ENCODE data around the gene FSTL4. TPM values are rescaled to one million over a fixed set of nuclear protein-coding genes. Genes with fewer than 3 reads are reported as not detected.

The FSTL4 gene
- total and polyA plus RNA-seq, 2 of the 13 experiments (the other 11 are each of a cell fraction or from before 2014, with no cell fraction given), result 2.1 to 3.0 TPM

GRCh38 chr5:133524666-133525065 lies 87.7 kb downstream of the FSTL4 start:
- Histone ChIP-seq H2AFZ (ENCODE audit: low read length) (no peak overlapping the region), H3K4me1 (ENCODE audit: insufficient read depth, low read length) (no peaks in the 10 kb centered on the region), H4K20me1 (ENCODE audit: insufficient read depth, low read length) (no peaks in the 10 kb centered on the region), H3K9me3 (ENCODE audit: low read length) (no peaks in the 10 kb centered on the region), H3K27me3 (ENCODE audit: control insufficient read depth in 1 of 2, insufficient read depth in 2 of 2, low read length in 2 of 2) (peaks cover 2 to 3% of the 10 kb centered on the region in 2 experiments; a peak in 2 of 5 replicates), H3K4me3 (replicated peaks in 1 of 3; ENCODE audit: insufficient read depth in 1 of 3, low read depth in 2 of 3, low read length in 3 of 3) (no peak overlapping the region), H3K9ac (ENCODE audit: insufficient read depth, low read depth, low read length) (no peak overlapping the region), H3K27ac (ENCODE audit: extremely low read length, insufficient read depth, low read length) (no peak overlapping the region), H3K79me2 (ENCODE audit: insufficient read depth, low read length) (no peaks in the 10 kb centered on the region), H3K4me2 (ENCODE audit: low read depth, low read length) (no peak overlapping the region), H3K36me3 (replicated peaks in 1 of 2; ENCODE audit: control insufficient read depth in 1 of 2, insufficient read depth in 2 of 2, low read length in 2 of 2) (no peaks in the 10 kb centered on the region)
- TF ChIP-seq MBNL3 (CRISPR knock-in tag; conservative IDR thresholded peaks at IDR 0.05) (no peak), SKI (IDR thresholded peaks at IDR 0.05; ENCODE audit: partially characterized antibody) (no peak), NCOA2 (CRISPR knock-in tag; IDR thresholded peaks at IDR 0.05) (no peak), ZNF772 (CRISPR knock-in tag; IDR thresholded peaks at IDR 0.05) (no peak)
- TF ChIP-seq, protein P1, sequence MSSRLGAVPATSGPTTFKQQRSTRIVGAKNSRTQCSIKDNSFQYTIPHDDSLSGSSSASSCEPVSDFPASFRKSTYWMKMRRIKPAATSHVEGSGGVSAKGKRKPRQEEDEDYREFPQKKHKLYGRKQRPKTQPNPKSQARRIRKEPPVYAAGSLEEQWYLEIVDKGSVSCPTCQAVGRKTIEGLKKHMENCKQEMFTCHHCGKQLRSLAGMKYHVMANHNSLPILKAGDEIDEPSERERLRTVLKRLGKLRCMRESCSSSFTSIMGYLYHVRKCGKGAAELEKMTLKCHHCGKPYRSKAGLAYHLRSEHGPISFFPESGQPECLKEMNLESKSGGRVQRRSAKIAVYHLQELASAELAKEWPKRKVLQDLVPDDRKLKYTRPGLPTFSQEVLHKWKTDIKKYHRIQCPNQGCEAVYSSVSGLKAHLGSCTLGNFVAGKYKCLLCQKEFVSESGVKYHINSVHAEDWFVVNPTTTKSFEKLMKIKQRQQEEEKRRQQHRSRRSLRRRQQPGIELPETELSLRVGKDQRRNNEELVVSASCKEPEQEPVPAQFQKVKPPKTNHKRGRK (CRISPR knock-in tag; IDR thresholded peaks at IDR 0.05), result no peak
- ChIA-PET POLR2A (no interaction called here), CTCF (ENCODE audit: low intra/inter-chr PET ratio, low total read pairs) (no interaction called here)
- no TSS peak for BruUV-seq (replicated peaks)
- WGBS (ENCODE audit: low lambda C conversion rate), result 20% methylated on average over 2 of the region's 4 CpGs
- DNase-seq (ENCODE audit: low spot score) (no peak), FAIRE-seq (no peak), ATAC-seq (no peak)
- in situ Hi-C loops (cut with HindIII; ENCODE audit: extremely low pct_ligation_motif_present, low pct_unique_long_range_greater_than_20kb), result no loop called here
- intact Hi-C loops (cut with micrococcal nuclease; ENCODE audit: unreplicated experiment), result no loop called here

GRCh38 chr5:133523961-133524586 lies 88.3 kb downstream of the FSTL4 start:
- Histone ChIP-seq H3K4me3 (replicated peaks in 1 of 3; ENCODE audit: insufficient read depth in 1 of 3, low read depth in 2 of 3, low read length in 3 of 3) (no peak overlapping the region), H3K79me2 (ENCODE audit: insufficient read depth, low read length) (no peaks in the 10 kb centered on the region), H4K20me1 (ENCODE audit: insufficient read depth, low read length) (no peaks in the 10 kb centered on the region), H3K27ac (ENCODE audit: extremely low read length, insufficient read depth, low read length) (no peak overlapping the region), H3K9me3 (ENCODE audit: low read length) (no peaks in the 10 kb centered on the region), H3K9ac (ENCODE audit: insufficient read depth, low read depth, low read length) (no peak overlapping the region), H2AFZ (ENCODE audit: low read length) (no peak overlapping the region), H3K36me3 (replicated peaks in 1 of 2; ENCODE audit: control insufficient read depth in 1 of 2, insufficient read depth in 2 of 2, low read length in 2 of 2) (no peaks in the 10 kb centered on the region), H3K27me3 (ENCODE audit: control insufficient read depth in 1 of 2, insufficient read depth in 2 of 2, low read length in 2 of 2) (peaks cover 2 to 3% of the 10 kb centered on the region in 2 experiments; a peak in 2 of 5 replicates), H3K4me1 (ENCODE audit: insufficient read depth, low read length) (no peaks in the 10 kb centered on the region), H3K4me2 (ENCODE audit: low read depth, low read length) (no peak overlapping the region)
- FAIRE-seq (no peak), DNase-seq (ENCODE audit: low spot score) (no peak), ATAC-seq (no peak)
- intact Hi-C loops (cut with micrococcal nuclease; ENCODE audit: unreplicated experiment), result no loop called here
- in situ Hi-C loops (cut with HindIII; ENCODE audit: extremely low pct_ligation_motif_present, low pct_unique_long_range_greater_than_20kb), result no loop called here
- BruUV-seq (replicated peaks), result no TSS peak
- POLR2A ChIA-PET, result no interaction called here
- CTCF ChIA-PET (ENCODE audit: low intra/inter-chr PET ratio, low total read pairs), result no interaction called here
- WGBS (ENCODE audit: low lambda C conversion rate), result 33% methylated on average over 12 of the region's 12 CpGs
- TF ChIP-seq YEATS4 (CRISPR knock-in tag; IDR thresholded peaks at IDR 0.05; ENCODE audit: borderline replicate concordance) (no peak), NFKB2 (CRISPR knock-in tag; IDR thresholded peaks at IDR 0.05; ENCODE audit: borderline replicate concordance) (no peak), ZNF431 (CRISPR knock-in tag; IDR thresholded peaks at IDR 0.05; ENCODE audit: borderline replicate concordance, low read depth) (no peak), KAT8 (CRISPR knock-in tag; IDR thresholded peaks at IDR 0.05) (no peak), GABPA (IDR thresholded peaks at IDR 0.05; ENCODE audit: low read depth, low read length) (no peak), GABPA (CRISPR knock-in tag; IDR thresholded peaks at IDR 0.05; ENCODE audit: low read depth) (no peak), POLR2AphosphoS5 (IDR thresholded peaks at IDR 0.05; ENCODE audit: low read depth, low read length) (no peak), MYNN (CRISPR knock-in tag; IDR thresholded peaks at IDR 0.05; ENCODE audit: low read depth) (no peak), ZFP90 (CRISPR knock-in tag; IDR thresholded peaks at IDR 0.05; ENCODE audit: borderline replicate concordance) (no peak), ZNF333 (CRISPR knock-in tag; IDR thresholded peaks at IDR 0.05; ENCODE audit: borderline replicate concordance) (no peak)
- TF ChIP-seq, protein P2, sequence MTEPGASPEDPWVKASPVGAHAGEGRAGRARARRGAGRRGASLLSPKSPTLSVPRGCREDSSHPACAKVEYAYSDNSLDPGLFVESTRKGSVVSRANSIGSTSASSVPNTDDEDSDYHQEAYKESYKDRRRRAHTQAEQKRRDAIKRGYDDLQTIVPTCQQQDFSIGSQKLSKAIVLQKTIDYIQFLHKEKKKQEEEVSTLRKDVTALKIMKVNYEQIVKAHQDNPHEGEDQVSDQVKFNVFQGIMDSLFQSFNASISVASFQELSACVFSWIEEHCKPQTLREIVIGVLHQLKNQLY (CRISPR knock-in tag; IDR thresholded peaks at IDR 0.05), result no peak

All from HepG2 (cell line).